Measurements from ENCODE around the gene KRT79. TPM values are rescaled to one million over a fixed set of nuclear protein-coding genes. Genes with fewer than 3 reads are reported as not detected.
"Not testable (repeated sequence)": the region's sequence is repeated elsewhere in the genome, so short reads cannot be mapped to it uniquely, and the experiment has no call there.

The KRT79 gene
- total and polyA plus RNA-seq, 5 donors = 0.09 TPM; not detected in 4

- Histone ChIP-seq H3K27ac (ENCODE audit: low read length) (no peak overlapping the region), H3K27me3 (ENCODE audit: control insufficient read depth, insufficient read depth) (no peaks in the 10 kb centered on the region), H3K9me3 (ENCODE audit: control insufficient read depth, low read length) (no peaks in the 10 kb centered on the region), H3K4me3 (ENCODE audit: low read length) (no peak overlapping the region), H3K4me1 (ENCODE audit: control insufficient read depth, insufficient read depth, low read length) (no peaks in the 10 kb centered on the region)
- WGBS = 89% methylated on average over 3 of the region's 3 CpGs
- intact Hi-C loops (cut with DNase I) = no loop called here
- no peak for ATAC-seq
- DNase-seq = no peak
Measured at GRCh38 chr12:52857500-52857899, 23.4 kb upstream of the KRT79 start.

GRCh38 chr12:52856787-52857186 is 22.7 kb upstream of the KRT79 start:
- WGBS = 88% methylated on average over 3 of the region's 3 CpGs
- Histone ChIP-seq H3K4me1 (ENCODE audit: control insufficient read depth, insufficient read depth, low read length) (no peaks in the 10 kb centered on the region), H3K27me3 (ENCODE audit: control insufficient read depth, insufficient read depth) (no peaks in the 10 kb centered on the region), H3K9me3 (ENCODE audit: control insufficient read depth, low read length) (no peaks in the 10 kb centered on the region), H3K27ac (ENCODE audit: low read length) (no peak overlapping the region), H3K4me3 (ENCODE audit: low read length) (no peak overlapping the region)
- intact Hi-C loops (cut with DNase I) = no loop called here
- ATAC-seq (no peak), DNase-seq (no peak)

- ATAC-seq; H3K4me3 ChIP-seq (ENCODE audit: low read length); H3K27ac ChIP-seq (ENCODE audit: low read length); intact Hi-C loops (cut with DNase I); H3K27me3 ChIP-seq (ENCODE audit: control insufficient read depth, insufficient read depth); H3K9me3 ChIP-seq (ENCODE audit: control insufficient read depth, low read length); DNase-seq; H3K4me1 ChIP-seq (ENCODE audit: control insufficient read depth, insufficient read depth, low read length): not testable (repeated sequence)
- 97% methylated on average over 2 of the region's 2 CpGs for WGBS
Measured at GRCh38 chr12:52856077-52856476, 22.0 kb upstream of the KRT79 start.

- Histone ChIP-seq H3K27me3 (ENCODE audit: control insufficient read depth, insufficient read depth) (no peaks in the 10 kb centered on the region), H3K4me1 (ENCODE audit: control insufficient read depth, insufficient read depth, low read length) (no peaks in the 10 kb centered on the region), H3K9me3 (ENCODE audit: control insufficient read depth, low read length) (no peaks in the 10 kb centered on the region), H3K27ac (ENCODE audit: low read length) (no peak overlapping the region), H3K4me3 (ENCODE audit: low read length) (no peak overlapping the region)
- intact Hi-C loops (cut with DNase I) = no loop called here
- DNase-seq = no peak
- ATAC-seq = no peak
Measured at GRCh38 chr12:52851787-52852186, 17.7 kb upstream of the KRT79 start.

- Histone ChIP-seq H3K4me1 (ENCODE audit: control insufficient read depth, insufficient read depth, low read length) (no peaks in the 10 kb centered on the region), H3K9me3 (ENCODE audit: control insufficient read depth, low read length) (no peaks in the 10 kb centered on the region), H3K27me3 (ENCODE audit: control insufficient read depth, insufficient read depth) (no peaks in the 10 kb centered on the region), H3K4me3 (ENCODE audit: low read length) (no peak overlapping the region), H3K27ac (ENCODE audit: low read length) (no peak overlapping the region)
- intact Hi-C loops (cut with DNase I) = no loop called here
- 80% methylated on average over 5 of the region's 5 CpGs for WGBS
- ATAC-seq = no peak
- DNase-seq = no peak
Measured at GRCh38 chr12:52850681-52851080, 16.6 kb upstream of the KRT79 start.

GRCh38 chr12:52849511-52849910 is 15.4 kb upstream of the KRT79 start:
- H3K4me1 ChIP-seq (ENCODE audit: control insufficient read depth, insufficient read depth, low read length) = no peaks in the 10 kb centered on the region
- H3K4me3 ChIP-seq (ENCODE audit: low read length) = no peak overlapping the region
- WGBS = 88% methylated on average over 6 of the region's 6 CpGs
- no peak for DNase-seq
- no peaks in the 10 kb centered on the region for H3K27me3 ChIP-seq (ENCODE audit: control insufficient read depth, insufficient read depth)
- no peak overlapping the region for H3K27ac ChIP-seq (ENCODE audit: low read length)
- ATAC-seq = no peak
- intact Hi-C loops (cut with DNase I) = no loop called here
- H3K9me3 ChIP-seq (ENCODE audit: control insufficient read depth, low read length) = no peaks in the 10 kb centered on the region

GRCh38 chr12:52848661-52849255 is 14.6 kb upstream of the KRT79 start, which contains the start of gene KRT78:
Gene KRT78, minus strand, starts transcription at chr12:52848994. Its CDS starts 64 bp downstream, at chr12:52848930.
- no peak for DNase-seq
- H3K9me3 ChIP-seq (ENCODE audit: control insufficient read depth, low read length) = no peaks in the 10 kb centered on the region
- no peak for ATAC-seq
- WGBS = 83% methylated on average over 16 of the region's 16 CpGs
- intact Hi-C loops (cut with DNase I) = no loop called here
- no peak within 1 kb of the TSS for H3K4me3 ChIP-seq (ENCODE audit: low read length)
- H3K27me3 ChIP-seq (ENCODE audit: control insufficient read depth, insufficient read depth) = no peaks in the 10 kb centered on the region
- H3K4me1 ChIP-seq (ENCODE audit: control insufficient read depth, insufficient read depth, low read length) = no peaks in the 10 kb centered on the region
- no peak within 1 kb of the TSS for H3K27ac ChIP-seq (ENCODE audit: low read length)

- H3K4me1 ChIP-seq (ENCODE audit: control insufficient read depth, insufficient read depth, low read length) = no peaks in the 10 kb centered on the region
- intact Hi-C loops (cut with DNase I) = no loop called here
Measured at GRCh38 chr12:52847335-52848102, 13.4 kb upstream of the KRT79 start.

GRCh38 chr12:52846356-52846970 is 12.4 kb upstream of the KRT79 start:
- Histone ChIP-seq H3K4me1 (ENCODE audit: control insufficient read depth, insufficient read depth, low read length) (no peaks in the 10 kb centered on the region), H3K4me3 (ENCODE audit: low read length) (no peak overlapping the region), H3K27me3 (ENCODE audit: control insufficient read depth, insufficient read depth) (no peaks in the 10 kb centered on the region), H3K27ac (ENCODE audit: low read length) (no peak overlapping the region), H3K9me3 (ENCODE audit: control insufficient read depth, low read length) (no peaks in the 10 kb centered on the region)
- no peak for ATAC-seq
- 77% methylated on average over 8 of the region's 8 CpGs for WGBS
- no peak for DNase-seq
- intact Hi-C loops (cut with DNase I) = no loop called here

More at GRCh38 chr12:52847335-52848102, 13.4 kb upstream of the KRT79 start:
- no peaks in the 10 kb centered on the region for H3K27me3 ChIP-seq (ENCODE audit: control insufficient read depth, insufficient read depth)
- no peaks in the 10 kb centered on the region for H3K9me3 ChIP-seq (ENCODE audit: control insufficient read depth, low read length)
- 78% methylated on average over 12 of the region's 12 CpGs for WGBS
- no peak overlapping the region for H3K27ac ChIP-seq (ENCODE audit: low read length)
- DNase-seq (no peak), ATAC-seq (peak in 1 of 2 donors; percentile 31)
- no peak overlapping the region for H3K4me3 ChIP-seq (ENCODE audit: low read length)

- H3K9me3 ChIP-seq (ENCODE audit: control insufficient read depth, low read length) = no peaks in the 10 kb centered on the region
- ATAC-seq (no peak), DNase-seq (no peak)
- no peaks in the 10 kb centered on the region for H3K27me3 ChIP-seq (ENCODE audit: control insufficient read depth, insufficient read depth)
- intact Hi-C loops (cut with DNase I) = no loop called here
- H3K27ac ChIP-seq (ENCODE audit: low read length) = no peak overlapping the region
- 79% methylated on average over 1 of the region's 1 CpG for WGBS
- no peaks in the 10 kb centered on the region for H3K4me1 ChIP-seq (ENCODE audit: control insufficient read depth, insufficient read depth, low read length)
- H3K4me3 ChIP-seq (ENCODE audit: low read length) = no peak overlapping the region
Measured at GRCh38 chr12:52845946-52846345, 11.8 kb upstream of the KRT79 start.

- no peaks in the 10 kb centered on the region for H3K4me1 ChIP-seq (ENCODE audit: control insufficient read depth, insufficient read depth, low read length)
- no peaks in the 10 kb centered on the region for H3K9me3 ChIP-seq (ENCODE audit: control insufficient read depth, low read length)
- WGBS = 94% methylated on average over 11 of the region's 11 CpGs
- no peak overlapping the region for H3K27ac ChIP-seq (ENCODE audit: low read length)
- no peak overlapping the region for H3K4me3 ChIP-seq (ENCODE audit: low read length)
- DNase-seq (no peak), ATAC-seq (no peak)
- no peaks in the 10 kb centered on the region for H3K27me3 ChIP-seq (ENCODE audit: control insufficient read depth, insufficient read depth)
- intact Hi-C loops (cut with DNase I) = no loop called here
Measured at GRCh38 chr12:52844386-52844785, 10.3 kb upstream of the KRT79 start.
